Activated CD4-positive, alpha-beta T cell treated with anti-CD3 and anti-CD28 coated beads for 1 hour (primary cell): ENCODE results near the gene LYPD3.

Experiments
- DNase-seq: peaks from one replicate; pipeline ENCODE4 v3.0.0-alpha.2; 2020

The LYPD3 gene

DNA sequence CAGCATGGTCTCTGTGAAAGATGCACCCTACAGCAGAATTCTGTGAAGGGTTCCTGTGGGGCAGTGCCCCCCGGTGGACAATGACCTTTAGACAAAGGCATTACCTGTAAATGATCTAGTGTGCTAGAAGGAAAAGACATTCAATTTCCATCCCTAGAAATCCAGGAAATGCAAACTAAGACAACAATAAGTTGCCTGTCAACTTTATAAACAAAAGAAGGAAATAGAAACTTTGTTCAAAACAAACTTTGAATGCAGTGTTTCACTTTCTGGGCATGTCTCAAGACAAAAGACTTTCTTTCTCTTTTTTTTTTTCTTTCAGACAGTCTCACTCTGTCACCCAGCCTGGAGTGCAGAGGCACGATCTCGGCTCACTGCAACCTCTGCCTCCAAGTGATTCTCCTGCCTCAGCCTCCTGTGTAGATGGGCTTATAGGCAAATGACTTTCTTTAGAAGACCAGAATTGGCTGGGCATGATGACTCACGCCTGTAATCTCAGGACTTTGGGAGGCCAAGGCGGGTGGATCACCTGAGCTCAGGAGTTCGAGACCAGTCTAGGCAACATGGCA, 35.2 kb downstream of the LYPD3 start:
- DNase-seq, result no peak

DNA sequence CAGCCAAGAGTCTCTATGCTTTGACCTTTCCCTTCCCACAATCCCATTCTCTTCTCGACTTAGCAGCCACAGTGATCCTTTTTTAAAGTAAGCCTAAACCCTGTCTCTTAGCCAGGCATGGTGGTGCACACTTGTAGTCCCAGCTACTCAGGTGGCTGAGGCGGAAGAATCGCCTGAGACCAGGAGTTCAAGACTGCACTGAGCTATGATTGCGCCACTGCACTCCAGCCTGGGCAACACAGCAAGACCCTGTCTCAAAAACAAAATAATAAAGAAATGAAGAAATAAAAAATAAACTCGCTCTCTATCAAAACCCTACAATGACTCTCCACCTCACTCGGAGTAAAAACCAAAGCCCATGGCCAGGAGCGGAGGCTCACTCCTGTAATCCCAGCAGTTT, 36.0 kb downstream of the LYPD3 start:
- no peak for DNase-seq

DNA sequence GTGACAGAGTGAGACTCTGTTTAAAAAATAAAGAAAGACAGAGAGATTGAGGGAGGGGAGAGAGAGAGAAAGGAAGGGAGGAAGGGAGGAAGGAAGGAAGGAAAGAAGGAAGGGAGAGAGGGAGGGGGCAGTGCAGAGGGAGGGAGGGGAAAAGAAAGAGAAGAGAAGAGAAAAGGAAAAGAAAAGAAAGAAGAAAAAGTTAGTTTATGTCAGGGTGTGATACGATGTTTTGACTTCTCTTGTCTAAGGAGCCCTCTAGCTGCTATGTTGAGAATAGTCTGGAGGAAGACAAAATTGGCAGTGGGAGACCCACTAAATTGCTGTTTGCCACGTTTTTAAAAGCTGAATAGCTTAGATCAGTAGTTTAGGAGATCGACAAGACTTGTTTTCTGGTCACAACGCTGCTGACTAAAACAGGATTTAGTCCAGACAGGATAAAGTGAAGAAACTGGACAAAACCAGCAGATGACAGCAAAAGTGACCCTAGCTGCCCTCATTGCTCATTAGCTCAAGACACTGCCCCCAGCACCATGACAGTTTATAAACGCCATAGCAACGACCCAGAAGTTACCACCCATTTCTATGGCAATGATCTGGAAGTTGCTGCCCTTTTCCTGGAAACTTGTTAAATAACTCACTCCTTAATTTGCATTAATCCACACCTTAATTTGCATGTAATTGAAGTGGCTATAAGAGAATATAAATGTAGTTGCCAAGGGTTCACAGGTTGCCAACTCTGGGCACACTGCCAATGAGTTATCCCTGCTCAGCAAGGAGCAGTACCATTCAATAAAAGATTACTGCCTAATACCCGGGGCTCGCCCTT, 39.6 kb downstream of the LYPD3 start:
- no peak for DNase-seq

DNA sequence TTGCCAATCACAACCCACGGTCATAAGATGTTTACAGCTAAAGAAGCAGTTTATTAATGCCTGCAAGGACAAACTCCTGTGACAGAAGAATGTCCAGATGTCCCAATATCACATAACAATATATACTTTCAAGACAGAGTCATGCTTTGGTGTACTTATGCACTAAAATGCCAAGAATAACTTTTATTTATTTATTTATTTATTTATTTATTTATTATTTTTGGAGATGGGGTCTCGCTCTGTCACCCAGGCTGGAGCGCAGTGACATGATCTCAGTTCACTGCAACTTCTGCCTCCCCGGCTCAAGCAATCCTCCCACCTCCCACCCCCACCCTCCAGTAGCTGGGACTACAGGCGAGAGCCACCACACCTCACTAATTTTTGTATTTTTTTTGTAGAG, 41.6 kb downstream of the LYPD3 start:
- no peak for DNase-seq

DNA sequence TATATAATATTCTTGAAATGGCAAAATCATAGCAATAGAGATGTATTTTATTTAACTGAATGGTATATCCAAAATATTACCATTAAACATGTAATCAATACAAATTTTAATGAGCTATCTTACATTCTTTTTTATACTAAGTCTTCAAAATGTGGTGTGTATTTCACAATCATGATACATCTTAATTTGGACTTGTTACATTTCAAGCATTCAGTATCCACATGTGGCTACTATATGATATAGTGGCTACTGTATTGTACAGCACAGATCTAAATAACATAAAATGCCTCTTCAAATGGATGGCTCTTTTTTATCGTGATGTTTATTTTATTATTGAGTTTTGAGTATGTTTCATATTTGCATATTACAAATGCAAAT, 42.7 kb downstream of the LYPD3 start:
- no peak for DNase-seq

DNA sequence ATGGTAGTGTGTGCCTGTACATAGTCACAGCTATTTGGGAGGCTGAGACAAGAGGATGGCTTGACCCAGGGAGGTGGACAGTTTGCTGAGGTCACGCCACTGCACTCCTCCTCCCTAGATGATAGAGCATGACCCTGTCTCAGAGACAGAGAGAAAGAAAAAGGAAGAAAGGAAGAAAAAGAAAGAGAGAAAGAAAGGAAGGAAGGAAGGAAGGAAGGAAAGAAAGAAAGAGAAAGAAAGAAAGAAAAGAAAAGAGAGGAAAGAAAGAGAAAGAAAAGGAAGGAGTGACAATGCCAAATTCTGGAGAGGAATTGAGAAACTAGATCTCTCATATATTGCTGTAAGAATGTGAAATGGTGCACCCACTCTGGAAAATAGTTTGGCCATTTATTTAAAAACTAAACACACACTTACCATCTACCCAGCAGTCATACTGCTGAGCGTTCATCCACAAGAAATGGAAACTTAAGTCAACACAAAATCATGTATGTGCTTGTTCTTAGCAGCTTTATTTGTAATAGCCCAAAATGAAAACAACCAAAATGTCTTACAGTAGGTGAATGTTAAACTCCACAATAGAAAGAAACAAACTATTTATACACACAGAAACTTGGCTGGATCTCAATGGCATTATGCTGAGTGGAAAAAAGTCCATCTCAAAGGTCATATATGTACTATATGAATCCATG, 43.3 kb downstream of the LYPD3 start:
- DNase-seq, result no peak

DNA sequence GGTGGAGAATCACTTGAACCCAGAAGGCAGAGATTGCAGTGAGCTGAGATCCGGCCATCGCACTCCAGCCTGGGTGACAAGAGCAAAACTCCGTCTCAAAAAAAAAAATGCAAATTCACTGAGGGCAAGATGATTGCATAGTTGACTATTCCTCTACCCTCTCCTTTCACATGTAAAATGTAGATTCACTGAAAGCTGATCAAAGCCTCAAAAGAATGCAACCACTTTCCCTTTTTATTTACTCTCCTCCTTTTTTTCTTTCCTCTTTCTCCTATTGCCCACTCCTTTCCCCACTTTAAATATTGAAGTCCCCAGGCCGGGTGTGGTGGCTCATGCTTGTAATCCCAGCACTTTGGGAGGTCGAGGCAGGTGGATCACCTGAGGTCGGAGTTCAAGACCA, 44.5 kb downstream of the LYPD3 start:
- no peak for DNase-seq

DNA sequence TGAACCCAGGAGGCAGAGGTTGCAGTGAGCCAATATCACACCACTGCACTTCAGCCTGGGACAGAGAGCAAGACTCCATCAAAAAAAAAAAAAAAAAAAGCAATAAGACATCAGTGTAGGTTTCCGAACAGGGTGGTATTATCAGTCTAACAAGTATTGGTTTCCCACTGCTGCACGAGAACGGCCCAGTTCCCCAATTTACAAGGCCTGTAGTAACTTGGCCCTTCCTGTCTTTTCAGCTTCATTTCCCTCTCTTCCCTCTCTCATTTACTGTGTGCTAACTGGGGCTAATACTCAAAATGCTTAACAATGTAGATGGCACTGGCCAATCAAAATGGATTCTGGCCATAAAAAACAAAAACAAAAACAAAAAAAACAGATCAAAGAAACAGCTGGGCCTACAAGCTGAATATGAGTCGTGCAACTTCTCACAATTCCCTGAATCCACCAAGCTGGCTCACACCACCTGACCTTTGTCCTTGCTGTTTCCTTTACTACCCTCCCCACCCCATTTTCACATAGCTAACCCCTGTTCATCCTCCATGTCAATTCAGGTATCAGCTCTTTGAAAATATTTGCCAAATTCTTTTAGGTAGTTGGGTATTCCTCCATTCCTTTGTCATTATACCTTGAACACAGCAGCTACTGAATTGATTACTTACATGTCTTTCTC, 48.3 kb downstream of the LYPD3 start:
- DNase-seq, result no peak

DNA sequence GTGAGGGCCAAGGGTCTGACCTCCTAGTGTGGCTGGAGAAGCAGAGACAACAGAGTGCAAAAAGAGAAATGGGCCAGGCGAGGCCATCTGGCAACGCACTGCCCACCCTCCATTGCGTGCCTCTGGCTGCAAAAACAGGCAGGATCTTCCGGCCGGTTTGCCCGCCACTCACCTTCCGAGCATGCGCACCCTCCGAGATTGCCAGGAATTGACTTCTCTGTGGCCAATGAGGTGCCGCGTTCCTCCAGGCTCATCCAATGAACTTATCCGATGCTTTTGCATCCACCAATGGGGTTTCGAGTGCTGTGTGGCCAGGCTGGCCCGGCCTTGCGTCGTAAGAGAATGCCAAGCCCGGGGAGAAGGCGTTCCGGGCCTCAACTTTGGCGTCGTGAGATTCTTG, 50.9 kb downstream of the LYPD3 start, which contains the start of gene TEX101:
Gene TEX101, plus strand, starts transcription at position 337 of the 400 bp plus-strand sequence. CDS start 1,030 bp downstream, outside the sequence.
- no peak for DNase-seq

DNA sequence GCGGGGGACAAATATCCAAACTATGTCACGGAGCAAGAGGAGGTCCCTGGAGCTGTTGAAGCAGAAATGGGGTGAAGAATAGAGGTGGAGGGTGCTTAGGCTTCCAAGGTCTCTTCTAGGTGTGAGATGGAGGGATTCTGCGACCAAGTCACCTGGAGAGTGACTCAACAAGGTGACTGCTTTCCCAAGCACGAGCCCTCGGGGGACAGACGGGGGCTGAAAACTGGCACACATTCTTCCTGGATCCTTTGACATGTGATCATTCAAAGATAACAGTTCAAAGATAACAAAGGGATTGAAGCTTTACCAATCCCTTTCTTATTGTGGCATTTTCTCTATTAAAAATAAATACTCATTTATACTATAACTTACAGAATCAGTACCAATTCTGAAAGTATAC, 53.0 kb downstream of the LYPD3 start:
- no peak for DNase-seq
